Peyer's patch (tissue), 4 donors: ENCODE results near the gene DAO.

ENCODE experiments used
- CTCF ChIP-seq, 6 experiments: fragments of 450-650 bp in 4 of 6; fragments of 200-600 bp in 2 of 6; sonication (generic) in 1 of 6; IDR thresholded peaks; one replicate each; pipeline ENCODE4 v1.5.1; 2017 to 2019; ENCODE audit warnings: antibody characterized with exemption in 6 of 6, mild to moderate bottlenecking in 3 of 6, moderate library complexity in 1 of 6
- POLR2A ChIP-seq, 2 donors: fragments of 450-650 bp; IDR thresholded peaks; one replicate each; pipeline ENCODE4 v1.5.1; 2017; ENCODE audit warnings: antibody characterized with exemption in 2 of 2, mild to moderate bottlenecking in 2 of 2, moderate library complexity in 2 of 2

- TF ChIP-seq POLR2A (IDR thresholded peaks at IDR 0.05) (no peak), CTCF (IDR thresholded peaks at IDR 0.05) (no peak)
These were observed 22.8 kb upstream of the DAO start for GRCh38 chr12:108857158-108857407.
